Thyroid gland (tissue), 4 donors: ENCODE data around the gene PBX1. TPM values are rescaled to one million over a fixed set of nuclear protein-coding genes. Genes with fewer than 3 reads are reported as not detected.

Experiments
- DNase-seq, 2 donors: peaks; one replicate each; pipeline ENCODE4 v3.0.0-alpha.2; 2019
- H3K27ac ChIP-seq, 3 donors: fragments of 200-600 bp; sonication (generic); 1 replicate in 2 of 3; 2 replicates in 1 of 3; pipeline ENCODE4 v1.5.1; 2016 to 2019; ENCODE audit warnings: mild to moderate bottlenecking in 1 of 3, moderate library complexity in 1 of 3
- H3K27me3 ChIP-seq: fragments of 200-600 bp; sonication (generic); one replicate; pipeline ENCODE4 v1.5.1; 2019
- H3K36me3 ChIP-seq, 2 donors: fragments of 200-600 bp; sonication (generic); one replicate each; pipeline ENCODE4 v1.5.1; 2016 to 2019
- H3K4me1 ChIP-seq, 2 donors: fragments of 200-600 bp; sonication (generic); one replicate each; pipeline ENCODE4 v1.5.1; 2017 to 2019
- H3K4me3 ChIP-seq, 3 donors: fragments of 200-600 bp; sonication (generic); replicated peaks in 1 of 3; 1 replicate in 2 of 3; 2 replicates in 1 of 3; pipeline ENCODE4 v1.5.1; 2016; ENCODE audit warnings: mild to moderate bottlenecking in 1 of 3
- H3K9me3 ChIP-seq: fragments of 200-600 bp; sonication (generic); one replicate; pipeline ENCODE4 v1.5.1; 2017
- POLR2A ChIP-seq, 2 donors: fragments of 450-650 bp; IDR thresholded peaks; one replicate each; pipeline ENCODE4 v1.6.1; 2017; ENCODE audit warnings: antibody characterized with exemption in 2 of 2, mild to moderate bottlenecking in 2 of 2, moderate library complexity in 1 of 2
- WGBS, 2 donors: methylation state at CpG; one replicate each; pipeline ENCODE4 v1.1.5; 2017; 5-methylcytosine and 5-hydroxymethylcytosine counted together
- intact Hi-C: fragments of 100-400 bp; cut with DNase I; formaldehyde crosslinking; loops from one replicate; pipeline ENCODE4 v1.15.1; 2023
- small RNA-seq: library from RNA; depleted of rRNA; stranded (forward); fragments of <200 nt; gene quantifications from one replicate; pipeline ENCODE3, GENCODE V24; 2016
- total RNA-seq, 4 donors: library from RNA; depleted of rRNA; stranded (reverse); fragments of >200 nt; gene quantifications; one replicate each; pipeline ENCODE4 v1.2.3, GENCODE V29; 2016
- TF ChIP-seq, protein P1 (sequence below), 6 experiments: fragments of 200-600 bp in 3 of 6; fragments of 450-650 bp in 3 of 6; sonication (generic) in 3 of 6; IDR thresholded peaks; one replicate each; pipeline ENCODE4 v1.5.1; 2016 to 2019; ENCODE audit warnings: antibody characterized with exemption in 6 of 6, mild to moderate bottlenecking in 2 of 6, inconsistent platforms in 1 of 6, moderate library complexity in 1 of 6

PBX1 gene
- total RNA-seq, 4 donors from 2014 or later, result 79.0 to 159 (median 102) TPM

GRCh38 chr1:164886101-164886500 is 327.1 kb downstream of the PBX1 start:
- H3K27me3 ChIP-seq, result no peaks in the 10 kb centered on the region
- no peaks in the 10 kb centered on the region for H3K4me1 ChIP-seq
- 100% methylated on average over 1 of the region's 1 CpG for WGBS, 2 donors
- DNase-seq, result no peak
- TF ChIP-seq, protein P1, sequence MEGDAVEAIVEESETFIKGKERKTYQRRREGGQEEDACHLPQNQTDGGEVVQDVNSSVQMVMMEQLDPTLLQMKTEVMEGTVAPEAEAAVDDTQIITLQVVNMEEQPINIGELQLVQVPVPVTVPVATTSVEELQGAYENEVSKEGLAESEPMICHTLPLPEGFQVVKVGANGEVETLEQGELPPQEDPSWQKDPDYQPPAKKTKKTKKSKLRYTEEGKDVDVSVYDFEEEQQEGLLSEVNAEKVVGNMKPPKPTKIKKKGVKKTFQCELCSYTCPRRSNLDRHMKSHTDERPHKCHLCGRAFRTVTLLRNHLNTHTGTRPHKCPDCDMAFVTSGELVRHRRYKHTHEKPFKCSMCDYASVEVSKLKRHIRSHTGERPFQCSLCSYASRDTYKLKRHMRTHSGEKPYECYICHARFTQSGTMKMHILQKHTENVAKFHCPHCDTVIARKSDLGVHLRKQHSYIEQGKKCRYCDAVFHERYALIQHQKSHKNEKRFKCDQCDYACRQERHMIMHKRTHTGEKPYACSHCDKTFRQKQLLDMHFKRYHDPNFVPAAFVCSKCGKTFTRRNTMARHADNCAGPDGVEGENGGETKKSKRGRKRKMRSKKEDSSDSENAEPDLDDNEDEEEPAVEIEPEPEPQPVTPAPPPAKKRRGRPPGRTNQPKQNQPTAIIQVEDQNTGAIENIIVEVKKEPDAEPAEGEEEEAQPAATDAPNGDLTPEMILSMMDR (IDR thresholded peaks at IDR 0.05), result no peak
- TF ChIP-seq POLR2A (IDR thresholded peaks at IDR 0.05), result no peak
- no peaks in the 10 kb centered on the region for H3K9me3 ChIP-seq
- H3K4me3 ChIP-seq, result no peak overlapping the region
- intact Hi-C loops, result no loop called here
- no peak overlapping the region for H3K27ac ChIP-seq
- H3K36me3 ChIP-seq, result no peaks in the 10 kb centered on the region

DNA sequence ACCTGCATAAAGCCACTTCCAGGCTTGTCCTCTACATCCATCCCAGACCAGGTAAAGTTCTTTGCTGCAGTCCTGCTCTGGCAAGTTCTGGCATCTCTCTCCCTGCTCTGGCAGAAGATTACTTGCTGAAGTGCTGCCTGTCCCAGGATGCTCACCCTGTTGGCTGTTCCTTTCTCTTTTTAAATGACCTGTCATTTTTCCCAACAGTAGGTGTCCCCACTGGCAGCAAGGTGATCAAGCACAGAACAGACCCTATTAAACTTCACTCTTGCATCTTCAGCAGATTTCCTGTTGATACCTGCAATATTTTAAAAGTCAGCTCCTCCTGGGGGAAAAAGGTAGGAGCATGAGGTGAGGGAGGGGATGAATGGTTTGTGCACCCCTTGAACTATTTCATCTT is 332.6 kb downstream of the PBX1 start:
- Histone ChIP-seq H3K9me3 (no peaks in the 10 kb centered on the region), H3K27me3 (no peaks in the 10 kb centered on the region), H3K36me3 (no peaks in the 10 kb centered on the region), H3K27ac (no peak overlapping the region), H3K4me3 (no peak overlapping the region), H3K4me1 (no peaks in the 10 kb centered on the region)
- TF ChIP-seq POLR2A (IDR thresholded peaks at IDR 0.05), result no peak
- TF ChIP-seq, protein P1 (IDR thresholded peaks at IDR 0.05), result no peak
- intact Hi-C loops, result no loop called here
- DNase-seq, result no peak

DNA sequence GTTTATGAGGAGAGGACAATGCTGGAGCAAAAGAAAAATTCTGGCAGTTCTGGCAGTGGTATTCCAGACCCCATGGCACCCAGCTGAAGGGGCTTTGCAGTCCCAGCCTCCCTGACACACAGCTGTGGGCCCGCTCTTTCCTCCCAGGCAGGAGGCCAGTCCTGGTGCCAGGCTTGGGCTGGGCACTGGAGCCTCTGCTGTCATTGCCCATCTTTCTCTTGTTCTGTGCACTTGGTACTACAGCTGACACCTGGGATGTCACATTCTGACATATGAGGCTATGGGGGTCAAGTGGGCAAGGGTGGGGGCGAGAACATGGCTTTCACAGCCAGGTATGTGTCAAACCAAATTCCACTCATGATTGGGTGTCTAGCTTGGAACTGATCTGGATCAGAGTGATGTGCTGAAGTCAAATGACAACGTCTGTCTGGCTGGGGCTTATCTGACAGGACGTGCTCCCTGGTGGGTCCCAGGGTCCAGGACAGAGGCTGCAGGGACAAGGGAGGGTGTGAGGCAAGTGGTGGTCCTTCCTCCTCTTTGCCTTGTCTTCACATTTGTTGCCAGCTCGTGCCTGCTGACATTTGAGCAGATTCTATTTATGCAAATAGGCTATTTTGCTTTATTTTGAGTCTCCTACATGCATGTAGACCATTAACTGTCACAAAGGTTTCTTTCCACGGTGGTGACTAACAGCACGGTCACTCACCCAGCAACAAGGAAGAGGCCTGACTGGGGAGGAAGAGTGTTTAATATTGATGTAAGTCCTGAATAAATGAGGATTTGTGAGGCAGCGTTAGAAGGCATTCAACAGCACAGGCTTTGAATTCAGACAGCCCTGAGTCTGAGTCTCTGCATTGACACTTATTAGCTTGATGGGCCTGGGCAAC is 336.3 kb downstream of the PBX1 start:
- 76 to 77% methylated on average over 6 to 8 of the region's 8 CpGs for WGBS, 2 donors
- H3K9me3 ChIP-seq, result no peaks in the 10 kb centered on the region

DNA sequence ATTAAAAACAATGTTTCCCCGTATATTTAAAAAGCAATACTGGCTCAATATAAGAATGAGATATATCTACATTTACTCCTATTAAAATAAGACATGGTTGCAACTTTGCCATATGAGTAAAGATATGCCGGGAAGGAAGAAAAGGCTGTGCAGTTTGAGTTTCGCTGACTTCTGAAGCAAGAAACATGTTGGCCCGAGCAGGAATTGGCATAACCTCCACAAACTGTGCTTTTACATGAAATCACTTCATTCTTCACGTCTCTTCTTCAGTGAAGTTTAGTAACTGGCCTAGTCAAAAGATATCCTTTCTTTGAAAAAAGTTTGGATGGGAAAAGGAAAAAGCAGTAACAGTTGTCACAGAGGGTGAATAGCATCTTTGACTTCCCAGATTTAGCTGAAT is 342.0 kb downstream of the PBX1 start:
- Histone ChIP-seq H3K4me3 (no peak overlapping the region), H3K27ac (no peak overlapping the region), H3K27me3 (no peaks in the 10 kb centered on the region), H3K36me3 (no peaks in the 10 kb centered on the region), H3K4me1 (no peaks in the 10 kb centered on the region), H3K9me3 (no peaks in the 10 kb centered on the region)
- WGBS, 2 donors, result 84 to 89% methylated on average over 5 of the region's 5 CpGs
- TF ChIP-seq POLR2A (IDR thresholded peaks at IDR 0.05), result no peak
- TF ChIP-seq, protein P1 (IDR thresholded peaks at IDR 0.05), result no peak
- intact Hi-C loops, result no loop called here
- DNase-seq, result no peak

More for the DNA sequence above, 336.3 kb downstream of the PBX1 start:
- Histone ChIP-seq H3K4me3 (no peak overlapping the region), H3K27me3 (no peaks in the 10 kb centered on the region), H3K4me1 (no peaks in the 10 kb centered on the region), H3K36me3 (no peaks in the 10 kb centered on the region), H3K27ac (no peak overlapping the region)
- TF ChIP-seq, protein P1 (IDR thresholded peaks at IDR 0.05), result no peak
- no peak for TF ChIP-seq POLR2A (IDR thresholded peaks at IDR 0.05)
- no peak for DNase-seq
- intact Hi-C loops, result no loop called here

Small RNA genes within 50 kb of the gene (small RNA-seq; reads per million reads assigned to genes)
- gene RF00017, result not detected
- gene RF00019, result not detected
- gene RNU6-171P, result not detected
